Right ventricle myocardium superior (tissue), 1 donor: Measurements from ENCODE around the gene PCNT. TPM values are rescaled to one million over a fixed set of nuclear protein-coding genes. Genes with fewer than 3 reads are reported as not detected.
"Not testable (repeated sequence)": the region's sequence is repeated elsewhere in the genome, so short reads cannot be mapped to it uniquely, and the experiment has no call there.

Experiments
- ATAC-seq: fragments of 200-7000 bp; cut with Tn5 transposase; one replicate; pipeline ENCODE4 v1.9.1; 2020; ENCODE audit warnings: mild to moderate bottlenecking; ENCODE audit not compliant: poor library complexity
- DNase-seq: peaks from one replicate; pipeline ENCODE4 v3.0.0-alpha.2; 2020
- intact Hi-C: fragments of 100-400 bp; cut with DNase I; formaldehyde crosslinking; loops from one replicate; pipeline ENCODE4 v1.11.2; 2022
- total RNA-seq: library from RNA; stranded (reverse); fragmentation: NEBNext Ultra II Directional; extraction: Animal tissue kit (Norgen Biotek cat#: 25700); gene quantifications from one replicate; pipeline ENCODE4 v1.2.1, GENCODE V29; 2021
- donor health status: DM: no; HTN: yes; CAD: no; lungs with severe emphysema.

Gene PCNT
- total RNA-seq, 1 donor from 2014 or later, result 28.9 TPM

DNA sequence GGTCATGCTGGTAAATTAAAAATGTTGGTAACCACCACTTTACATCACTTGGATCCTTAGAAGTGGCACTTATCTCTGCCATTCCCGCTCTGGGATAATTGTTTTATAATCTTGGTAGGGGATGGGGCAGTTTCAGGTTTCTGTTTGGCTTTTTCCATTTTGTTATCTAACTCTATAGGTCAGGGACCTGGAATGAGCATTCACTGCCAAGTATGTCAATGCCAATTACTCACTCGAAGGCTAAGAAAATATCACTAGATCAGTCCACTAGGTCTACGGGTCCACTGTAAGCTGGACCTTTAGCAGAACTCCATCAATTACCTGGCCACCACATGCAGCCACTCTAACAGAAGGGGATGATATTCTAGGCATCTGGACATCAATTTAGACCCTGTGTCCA is 130.2 kb downstream of the PCNT start:
- DNase-seq (no peak), ATAC-seq (no peak)
- intact Hi-C loops, result no loop called here

DNA sequence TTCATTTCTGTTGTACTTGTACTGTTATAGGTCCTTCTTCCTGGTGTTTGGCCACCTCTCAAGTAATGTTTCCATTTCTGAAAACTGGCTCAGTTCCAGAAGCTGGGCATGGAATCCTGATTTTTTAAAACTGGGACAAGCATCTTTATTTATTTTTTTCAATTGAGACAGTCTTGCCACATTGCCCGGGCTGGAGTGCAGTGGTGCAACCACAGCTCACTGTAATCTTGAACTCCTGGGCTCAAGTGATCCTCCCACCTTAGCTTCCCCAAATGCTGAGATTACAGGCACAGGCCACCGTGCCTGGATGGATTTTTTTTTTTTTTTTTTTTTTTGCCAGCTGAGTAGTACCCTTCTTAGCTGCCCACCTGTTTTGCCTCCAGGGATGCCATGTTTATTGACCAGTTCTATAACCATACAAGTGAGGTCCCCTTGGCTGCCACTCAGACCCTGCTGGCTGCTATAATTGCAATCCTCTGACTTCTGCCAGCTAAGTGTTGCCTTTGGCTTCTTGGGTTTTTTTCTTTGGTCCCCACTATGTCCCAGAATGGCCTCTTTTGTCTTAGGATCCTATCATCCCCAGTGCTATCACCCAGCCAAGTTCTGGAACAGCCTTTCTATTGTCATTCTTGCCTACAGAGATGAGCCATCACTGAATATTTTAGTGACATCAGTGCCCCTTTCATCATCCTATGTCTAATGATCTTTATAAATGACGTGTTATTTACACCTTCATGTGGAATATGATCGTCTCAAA is 130.9 kb downstream of the PCNT start:
- ATAC-seq, result no peak
- DNase-seq, result no peak
- intact Hi-C loops, result no loop called here

DNA sequence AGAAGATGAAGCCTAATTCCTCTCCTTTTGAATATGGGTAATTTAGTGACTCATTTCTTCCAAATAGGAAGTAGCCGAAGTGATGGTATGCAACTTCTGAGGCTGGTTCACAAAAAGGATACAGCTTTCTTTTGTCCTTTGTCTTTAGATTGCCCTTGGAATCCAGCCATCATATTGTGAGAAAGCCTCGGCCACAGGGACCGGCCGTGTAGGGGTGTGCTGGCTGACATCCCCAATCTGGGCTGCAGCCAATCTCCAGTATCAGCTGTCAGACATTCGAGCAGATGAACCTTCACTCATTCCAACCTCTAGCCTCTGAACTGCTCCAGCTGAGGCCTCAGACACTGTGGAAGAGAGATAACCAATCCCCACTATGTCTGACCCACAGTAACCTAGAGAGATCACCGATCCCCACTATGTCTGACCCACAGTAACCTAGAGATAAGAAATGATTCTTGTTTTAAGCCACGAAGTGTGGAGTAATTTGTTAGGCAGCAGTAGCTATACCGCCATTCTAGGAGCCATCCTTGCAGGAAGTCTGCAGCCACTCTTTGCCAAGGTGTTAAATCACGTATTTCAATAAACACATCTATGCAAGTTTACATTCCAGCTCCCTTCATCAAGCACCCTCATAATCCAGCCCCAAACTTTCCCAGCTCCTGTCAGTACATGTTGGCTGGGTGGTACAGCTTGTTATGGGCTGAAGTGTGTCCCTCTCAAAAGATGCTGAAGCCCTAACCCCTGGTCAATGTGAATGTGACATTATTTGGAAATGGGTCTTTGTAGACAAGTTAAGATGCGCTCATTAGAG is 131.8 kb downstream of the PCNT start:
- intact Hi-C loops, result no loop called here
- DNase-seq (no peak), ATAC-seq (no peak)

DNA sequence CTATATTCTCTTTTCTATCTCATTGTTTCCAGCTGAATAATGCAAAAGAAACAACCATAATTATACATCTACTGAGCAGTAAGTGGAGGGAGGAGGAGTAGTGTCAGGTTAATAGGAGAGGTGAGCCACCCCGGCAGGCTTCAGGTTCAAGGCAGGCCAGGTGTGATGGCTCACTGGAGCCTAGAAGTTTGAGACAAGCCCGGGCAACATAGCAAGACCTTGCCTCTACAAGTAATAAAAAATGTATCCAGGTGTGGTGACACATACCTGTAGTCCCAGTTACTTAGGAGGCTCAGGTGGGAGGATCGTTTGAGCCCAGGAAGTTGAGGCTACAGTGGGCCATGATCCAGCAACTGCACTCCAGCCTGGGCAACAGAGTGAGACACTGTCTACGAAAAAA is 132.8 kb downstream of the PCNT start:
- DNase-seq (no peak), ATAC-seq (no peak)
- intact Hi-C loops, result no loop called here

DNA sequence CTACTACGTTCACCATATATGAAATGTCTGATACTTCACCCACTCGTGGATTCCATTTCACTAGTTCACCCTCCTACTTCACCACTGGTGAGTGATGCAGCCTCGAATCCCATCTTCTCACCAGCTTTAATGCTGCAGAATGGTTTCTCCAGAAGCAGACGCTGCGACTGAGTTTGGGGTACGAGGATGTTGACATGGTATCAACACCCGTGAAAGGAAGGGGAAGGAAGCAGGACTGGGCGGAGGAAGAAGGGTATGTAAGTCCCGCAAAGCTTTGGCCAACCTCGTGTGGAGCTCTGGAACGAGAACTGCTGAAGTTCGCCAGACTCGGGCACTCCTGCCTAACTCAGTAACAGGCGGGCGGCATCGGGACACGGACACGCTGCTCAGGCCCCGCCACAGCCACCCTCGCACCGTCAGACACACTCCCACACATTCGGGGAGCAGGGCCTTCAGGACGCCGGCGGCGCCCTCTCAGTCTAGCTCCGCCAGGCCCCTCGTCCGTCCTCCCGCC is 133.9 kb downstream of the PCNT start:
- DNase-seq, result peak; percentile 64
- peak; percentile 27 for ATAC-seq
- intact Hi-C loops, result no loop called here

DNA sequence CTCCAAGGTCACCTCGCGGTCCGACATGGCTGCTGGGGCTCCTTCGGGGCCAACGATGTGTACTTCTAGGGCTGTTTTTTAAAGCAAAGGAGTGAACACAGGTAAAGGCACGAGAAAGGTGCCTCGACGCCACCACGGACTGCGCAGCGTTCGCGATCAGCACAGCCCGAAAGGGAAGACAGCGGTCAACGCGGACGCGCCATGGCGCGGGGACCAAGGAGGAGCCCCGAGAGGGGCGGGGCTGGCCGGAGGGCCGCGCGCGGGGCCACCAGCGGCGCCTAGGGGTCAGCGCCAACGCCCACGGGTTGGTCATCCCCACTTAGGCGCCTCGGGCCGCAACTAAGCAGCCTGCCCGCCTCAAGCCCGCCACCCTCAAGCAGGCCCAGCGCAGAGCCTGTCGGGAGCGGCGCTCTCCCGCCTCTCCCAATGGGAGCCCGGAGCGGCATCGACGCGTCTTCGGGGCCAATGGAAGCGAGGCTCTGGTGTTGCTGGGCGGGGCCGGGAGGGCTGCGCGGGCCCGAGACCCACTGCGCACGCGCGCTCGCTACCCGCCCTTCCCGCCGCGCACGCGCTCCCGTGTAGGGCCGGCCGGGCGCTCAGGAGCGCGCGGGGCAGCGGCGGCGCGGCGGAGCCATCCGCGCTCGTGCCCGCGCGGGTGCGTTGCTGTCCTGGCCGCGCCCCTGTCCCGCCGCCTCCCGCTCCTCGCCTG is 134.5 kb downstream of the PCNT start, which contains the start of gene DIP2A:
Gene DIP2A (plus strand): TSS at position 577 of the 709 bp plus-strand sequence. CDS start 241 bp downstream, outside the sequence.
- peak; percentile 97 for DNase-seq
- ATAC-seq, result peak; percentile 96
- intact Hi-C loops, result no loop called here

DNA sequence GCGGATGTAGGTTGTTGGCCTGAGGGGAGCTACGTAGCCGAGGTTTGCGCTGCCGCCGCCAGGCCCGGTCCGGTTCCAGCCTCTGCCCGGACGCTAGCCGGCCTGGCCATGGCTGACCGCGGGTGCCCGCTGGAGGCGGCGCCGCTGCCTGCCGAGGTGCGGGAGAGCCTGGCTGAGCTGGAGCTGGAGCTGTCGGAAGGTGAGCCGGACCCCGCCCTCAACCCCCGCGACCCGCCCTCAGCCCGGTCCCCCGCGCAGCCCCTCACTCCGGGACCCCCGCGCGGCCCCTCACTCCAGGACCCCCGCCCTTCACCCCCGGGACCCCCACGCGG is 135.0 kb downstream of the PCNT start:
- no peak for ATAC-seq
- no peak for DNase-seq
- intact Hi-C loops, result no loop called here

DNA sequence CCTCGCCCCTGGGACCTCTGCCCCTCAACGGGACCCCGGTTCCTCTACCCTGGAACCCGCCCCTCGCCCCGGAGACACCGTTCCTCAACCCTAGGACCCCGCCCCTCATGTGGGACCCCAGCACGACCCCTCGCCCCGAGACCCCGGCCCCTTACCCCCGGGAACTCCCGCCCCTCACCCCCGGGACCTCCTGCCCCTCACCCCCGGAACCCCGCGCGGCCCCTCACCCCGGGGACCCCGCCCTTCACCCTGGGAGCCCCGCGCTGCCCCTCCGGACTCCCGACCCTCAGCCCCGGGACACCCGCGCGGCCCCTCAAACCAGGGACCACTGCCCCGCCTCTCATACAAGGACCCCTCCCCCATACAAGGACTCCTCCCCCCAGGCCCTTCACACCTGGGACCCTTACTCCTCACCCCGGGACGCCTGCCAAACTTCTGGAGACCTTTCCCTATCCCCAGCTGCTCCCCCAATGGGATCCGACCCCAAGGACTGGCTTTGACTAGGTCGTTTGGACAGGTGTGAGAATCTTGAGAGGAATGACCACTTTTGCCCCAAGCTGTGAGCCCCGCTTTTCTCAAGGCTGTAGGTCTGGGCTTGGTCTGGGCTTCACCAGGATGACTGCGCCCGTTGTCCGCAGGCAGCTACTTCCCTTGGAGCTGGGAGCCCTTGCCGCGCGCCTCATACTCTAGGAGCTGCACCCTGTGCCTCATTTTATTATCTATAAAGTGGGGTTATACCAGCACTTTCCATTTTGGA is 135.6 kb downstream of the PCNT start:
- intact Hi-C loops, result no loop called here
- ATAC-seq, result no peak
- peak; percentile 75 for DNase-seq

DNA sequence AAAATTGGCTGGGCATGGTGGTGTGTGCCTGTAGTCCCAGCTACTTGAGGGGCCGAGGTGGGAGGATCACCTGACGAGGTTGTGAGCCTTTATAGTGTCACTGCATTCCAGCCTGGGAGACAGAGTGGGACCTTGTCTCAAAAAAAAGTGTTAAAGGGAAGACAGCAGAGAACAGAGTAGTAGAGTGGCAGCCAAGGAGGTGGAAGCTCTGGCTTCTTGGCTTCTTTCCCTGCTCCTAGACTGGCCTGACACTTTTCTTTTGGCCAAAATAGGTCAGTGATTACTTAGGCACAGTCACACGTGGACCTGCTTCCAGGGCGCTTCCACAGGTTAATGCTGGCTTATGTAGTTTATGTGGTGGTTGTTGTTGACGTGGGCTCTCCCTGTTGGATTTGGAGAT is 138.0 kb downstream of the PCNT start:
- intact Hi-C loops, result no loop called here
- DNase-seq (no peak), ATAC-seq (no peak)

DNA sequence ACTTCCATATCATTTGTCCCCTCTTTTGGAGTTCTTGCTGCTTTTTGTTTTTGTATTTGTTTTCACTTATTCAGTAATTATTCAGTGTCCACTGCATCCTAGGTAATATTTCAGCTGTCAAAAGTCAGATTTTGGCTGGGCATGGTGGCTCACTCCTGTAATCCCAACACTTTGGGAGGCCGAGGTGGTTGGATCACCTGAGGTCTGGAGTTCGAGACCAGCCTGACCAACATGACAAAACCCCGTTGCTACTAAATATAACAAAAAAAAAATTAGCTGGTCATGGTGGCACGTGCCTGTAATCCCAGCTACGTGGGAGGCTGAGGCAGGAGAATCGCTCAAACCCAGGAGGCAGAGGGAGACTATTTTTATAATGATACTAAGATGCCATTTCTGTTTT is 141.2 kb downstream of the PCNT start:
- intact Hi-C loops, DNase-seq, ATAC-seq: not testable (repeated sequence)

DNA sequence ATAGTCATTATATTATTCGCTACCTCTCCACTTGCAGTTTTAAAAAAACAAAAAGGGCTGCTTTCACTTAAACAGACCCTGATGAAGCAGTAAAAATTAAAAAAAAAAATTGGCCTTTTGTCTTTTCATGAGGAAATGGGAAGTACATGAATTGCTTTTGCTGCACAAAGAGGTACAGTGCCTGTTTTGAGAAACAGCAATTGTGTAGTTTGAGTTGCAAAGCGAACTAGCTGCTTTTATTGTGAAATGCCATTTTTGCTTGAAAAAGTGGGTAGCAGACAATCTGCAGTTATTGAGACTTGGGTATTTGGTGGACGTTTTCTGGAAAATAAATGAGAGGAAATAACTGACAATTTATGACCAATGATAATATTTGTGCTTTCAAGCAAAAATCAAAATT is 141.7 kb downstream of the PCNT start:
- ATAC-seq, result no peak
- intact Hi-C loops, result no loop called here

DNA sequence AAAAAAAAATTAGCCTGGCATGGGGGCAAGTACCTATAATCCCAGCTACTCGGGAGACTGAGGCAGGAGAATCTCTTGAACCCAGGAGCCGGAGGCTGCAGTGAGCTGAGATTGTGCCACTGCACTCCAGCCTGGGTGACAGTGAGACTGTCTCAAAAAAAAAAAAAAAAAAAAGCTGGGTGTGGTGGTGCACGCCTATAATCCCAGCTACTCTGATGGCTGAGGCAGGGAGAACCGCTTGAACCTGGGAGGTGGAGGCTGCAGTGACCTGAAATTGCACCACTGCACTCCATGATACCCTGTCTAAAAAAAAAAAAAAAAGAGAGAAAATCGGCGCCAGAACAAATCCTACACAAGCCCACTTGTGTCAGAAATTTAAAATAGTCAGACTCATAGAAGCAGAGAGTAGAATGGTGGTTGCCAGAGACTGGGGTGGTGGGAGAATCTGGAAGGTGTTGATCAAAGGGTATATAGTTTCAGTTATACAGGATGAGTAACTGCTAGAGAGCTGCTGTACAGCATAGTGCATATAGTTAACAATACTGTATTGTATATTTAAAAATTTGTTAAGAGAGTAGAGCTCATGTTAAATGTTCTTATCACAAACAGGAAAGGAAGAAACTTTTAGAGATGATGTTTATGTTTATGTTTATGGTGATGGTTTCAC is 144.3 kb downstream of the PCNT start:
- DNase-seq (no peak), ATAC-seq (no peak)
- intact Hi-C loops, result no loop called here

More for the DNA sequence above, 141.7 kb downstream of the PCNT start:
- no peak for DNase-seq

DNA sequence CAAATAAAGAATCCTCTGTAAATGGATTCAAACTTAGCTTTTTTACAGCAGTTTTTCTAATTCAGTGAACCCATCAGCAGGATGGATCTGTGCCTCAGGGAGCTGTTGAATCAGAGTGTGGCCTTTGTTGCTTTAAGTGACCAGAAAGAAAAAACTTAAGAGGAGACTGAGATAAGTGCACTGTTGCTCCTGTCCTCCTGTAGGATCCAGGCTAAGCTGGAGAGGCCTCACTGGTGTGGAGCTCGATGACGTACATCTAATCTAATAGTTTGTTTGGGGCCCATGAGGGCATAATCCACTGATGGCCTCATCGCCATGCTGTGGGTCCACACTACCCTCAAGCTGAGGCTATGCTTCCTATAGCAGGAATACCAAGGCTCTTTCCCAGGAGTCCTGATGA is 145.3 kb downstream of the PCNT start:
- DNase-seq (no peak), ATAC-seq (no peak)
- intact Hi-C loops, result no loop called here

DNA sequence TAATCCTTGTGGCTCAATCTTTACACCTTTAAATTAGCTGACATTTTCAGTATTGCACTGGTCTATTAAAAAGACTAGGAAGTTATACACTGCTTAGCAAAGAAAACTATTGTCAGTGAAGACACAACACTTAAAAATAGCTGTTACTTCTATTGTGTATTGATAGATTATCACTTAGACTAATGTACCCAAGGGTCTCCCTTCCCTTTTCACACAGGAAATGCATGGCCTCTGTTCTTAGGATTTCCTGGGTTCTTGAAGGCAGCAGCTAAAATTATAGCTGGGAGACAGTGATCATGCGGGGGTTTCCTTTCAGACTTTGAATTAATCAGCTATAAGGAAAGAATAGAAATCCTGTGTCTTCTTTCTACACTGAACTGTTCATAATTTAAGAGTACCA is 147.6 kb downstream of the PCNT start:
- DNase-seq (no peak), ATAC-seq (no peak)
- intact Hi-C loops, result no loop called here

DNA sequence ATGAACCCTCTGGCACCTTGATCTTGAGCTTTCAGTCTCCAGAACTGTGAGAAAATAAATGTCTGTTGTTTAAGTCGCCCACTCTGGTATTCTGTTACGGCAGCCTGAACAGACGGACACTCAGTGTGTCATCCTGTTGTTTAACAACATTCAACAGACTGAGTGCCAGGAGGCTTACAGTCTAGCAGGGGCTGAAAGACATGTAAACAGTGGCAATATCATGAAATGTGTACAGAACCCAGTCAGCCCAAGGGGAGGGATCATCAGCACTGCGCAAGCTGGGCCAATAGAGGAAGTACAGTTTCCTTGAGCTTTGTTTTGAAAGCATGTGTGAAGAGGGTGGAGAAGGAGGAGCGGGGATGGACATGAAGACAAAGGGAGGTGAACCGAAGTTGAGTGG is 148.3 kb downstream of the PCNT start:
- no peak for DNase-seq
- peak; percentile 51 for ATAC-seq
- intact Hi-C loops, result no loop called here

DNA sequence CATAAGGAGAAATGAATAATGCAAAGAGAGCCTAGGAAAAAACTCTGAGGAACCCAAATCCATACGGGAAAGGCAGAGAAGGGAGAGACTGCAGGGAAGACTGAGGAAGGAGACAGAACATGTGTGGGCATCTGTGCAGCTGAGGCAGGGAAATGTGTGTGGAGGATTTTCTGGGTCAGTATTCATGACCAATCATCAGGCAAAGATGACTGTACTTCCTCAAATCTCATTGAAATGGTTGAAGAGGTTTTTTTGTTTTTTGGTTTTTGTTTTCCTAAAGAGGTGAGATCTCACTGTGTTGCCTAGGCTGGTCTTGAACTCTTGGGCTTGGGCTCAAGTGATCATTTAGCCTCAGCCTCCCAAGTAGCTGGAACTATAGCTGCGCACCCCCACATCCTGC is 150.4 kb downstream of the PCNT start:
- intact Hi-C loops, result no loop called here

DNA sequence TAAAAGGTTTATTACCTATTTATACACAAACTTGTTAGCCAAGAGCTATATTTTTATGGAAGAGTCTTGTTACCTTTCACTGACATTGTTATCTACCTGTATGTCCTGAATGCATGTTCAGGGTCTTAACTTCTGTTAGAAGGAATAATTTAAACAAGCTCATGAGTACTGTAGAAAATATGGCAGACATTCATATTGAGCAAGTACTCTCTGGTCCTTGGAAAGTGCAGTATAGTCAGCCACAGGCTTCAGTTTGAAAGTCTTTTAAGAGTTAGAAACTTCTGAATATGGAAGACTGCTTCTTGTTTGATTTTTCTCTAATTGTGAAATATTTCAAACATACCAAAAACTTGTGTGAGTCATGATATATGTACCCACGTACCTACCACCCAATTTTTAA is 151.3 kb downstream of the PCNT start:
- DNase-seq, result no peak
- intact Hi-C loops, result no loop called here
- ATAC-seq, result no peak

More for the DNA sequence above, 150.4 kb downstream of the PCNT start:
- DNase-seq (no peak), ATAC-seq (no peak)

DNA sequence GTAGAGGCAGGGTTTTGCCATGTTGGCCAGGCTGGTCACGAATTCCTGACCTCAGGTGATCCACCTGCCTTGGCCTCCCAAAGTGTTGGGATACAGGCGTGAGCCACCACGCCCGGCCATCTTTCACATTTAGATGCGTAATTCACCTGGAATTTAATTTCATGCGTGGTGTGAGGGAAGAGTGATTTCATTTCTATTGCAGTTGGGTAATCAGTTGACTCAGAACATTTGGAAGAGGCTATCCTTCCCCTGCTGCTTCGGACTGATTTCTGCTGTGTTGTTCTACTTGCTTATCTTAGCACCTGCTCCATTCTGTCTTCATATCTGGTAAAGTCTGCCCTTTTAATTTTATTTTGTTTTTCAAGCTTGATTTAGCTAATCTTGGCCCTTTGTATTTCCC is 153.8 kb downstream of the PCNT start:
- no peak for ATAC-seq

More for the DNA sequence above, 153.8 kb downstream of the PCNT start:
- intact Hi-C loops, result no loop called here
- no peak for DNase-seq
